ENCODE results near the gene ACACA.

Gene ACACA

GRCh38 chr17:37301288-37301687 is 105.3 kb downstream of the ACACA start:
- Histone ChIP-seq H3K9me3 (ENCODE audit: control insufficient read depth, low read depth, low read length) (no peaks in the 10 kb centered on the region), H3K36me3 (ENCODE audit: control insufficient read depth, low read depth, low read length) (no peaks in the 10 kb centered on the region), H3K4me1 (ENCODE audit: control insufficient read depth, low read depth, low read length) (peaks cover 33% of the 10 kb centered on the region), H3K9ac (ENCODE audit: low read length) (peak overlapping the region; percentile 5), H3K27me3 (ENCODE audit: control insufficient read depth, insufficient read depth, low read length) (no peaks in the 10 kb centered on the region), H3K4me3 (ENCODE audit: low read length) (no peak overlapping the region), H3K27ac (ENCODE audit: low read length) (peak overlapping the region; percentile 80)

- H3K36me3 ChIP-seq (ENCODE audit: control insufficient read depth, low read depth, low read length), result no peaks in the 10 kb centered on the region
- no peak overlapping the region for H3K4me3 ChIP-seq (ENCODE audit: low read length)
- no peaks in the 10 kb centered on the region for H3K27me3 ChIP-seq (ENCODE audit: control insufficient read depth, insufficient read depth, low read length)
- no peaks in the 10 kb centered on the region for H3K9me3 ChIP-seq (ENCODE audit: control insufficient read depth, low read depth, low read length)
- peak overlapping the region; percentile 5 for H3K9ac ChIP-seq (ENCODE audit: low read length)
- peak overlapping the region; percentile 17 for H3K27ac ChIP-seq (ENCODE audit: low read length)
- peaks cover 33% of the 10 kb centered on the region for H3K4me1 ChIP-seq (ENCODE audit: control insufficient read depth, low read depth, low read length)
These were observed 106.0 kb downstream of the ACACA start for GRCh38 chr17:37300683-37301082.

DNA sequence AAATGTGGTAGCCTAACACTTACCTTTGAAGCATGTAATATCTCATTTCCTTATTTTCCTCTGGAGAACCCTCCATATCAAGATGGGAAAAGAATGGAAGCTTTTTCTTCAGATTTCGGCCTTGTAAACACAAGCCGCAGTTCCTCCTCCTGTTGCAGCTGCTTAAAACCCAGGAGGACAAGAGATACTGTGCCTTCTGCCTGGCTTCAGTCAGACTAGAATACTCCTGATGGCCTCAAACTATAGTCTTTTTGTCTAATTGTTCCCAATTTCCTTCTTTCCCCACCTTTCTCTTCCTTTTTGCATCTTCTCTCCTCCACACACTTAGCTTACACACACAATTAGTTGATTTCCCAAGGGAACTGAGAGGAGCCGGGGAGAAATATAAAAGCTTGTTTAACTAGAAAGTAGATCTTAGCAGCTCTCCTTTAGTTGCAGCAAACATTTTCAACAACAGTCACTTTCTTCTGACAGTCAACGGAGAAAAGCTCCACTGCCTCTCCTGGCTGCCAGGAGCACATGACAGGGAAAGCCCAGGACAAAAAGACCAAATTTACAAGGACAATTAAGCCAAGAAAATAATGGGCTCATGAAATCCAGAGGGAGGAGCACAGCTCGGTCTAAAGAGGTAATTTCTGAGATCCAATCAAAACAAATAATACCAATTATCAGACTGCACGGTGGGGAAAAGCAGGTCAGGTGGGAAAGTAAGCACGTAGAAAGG is 107.2 kb downstream of the ACACA start:
- Histone ChIP-seq H3K27ac (ENCODE audit: low read length) (no peak overlapping the region), H3K9ac (ENCODE audit: low read length) (peak overlapping the region; percentile 8), H3K27me3 (ENCODE audit: control insufficient read depth, insufficient read depth, low read length) (no peaks in the 10 kb centered on the region), H3K9me3 (ENCODE audit: control insufficient read depth, low read depth, low read length) (no peaks in the 10 kb centered on the region), H3K4me1 (ENCODE audit: control insufficient read depth, low read depth, low read length) (peaks cover 43% of the 10 kb centered on the region), H3K4me3 (ENCODE audit: low read length) (no peak overlapping the region), H3K36me3 (ENCODE audit: control insufficient read depth, low read depth, low read length) (no peaks in the 10 kb centered on the region)

DNA sequence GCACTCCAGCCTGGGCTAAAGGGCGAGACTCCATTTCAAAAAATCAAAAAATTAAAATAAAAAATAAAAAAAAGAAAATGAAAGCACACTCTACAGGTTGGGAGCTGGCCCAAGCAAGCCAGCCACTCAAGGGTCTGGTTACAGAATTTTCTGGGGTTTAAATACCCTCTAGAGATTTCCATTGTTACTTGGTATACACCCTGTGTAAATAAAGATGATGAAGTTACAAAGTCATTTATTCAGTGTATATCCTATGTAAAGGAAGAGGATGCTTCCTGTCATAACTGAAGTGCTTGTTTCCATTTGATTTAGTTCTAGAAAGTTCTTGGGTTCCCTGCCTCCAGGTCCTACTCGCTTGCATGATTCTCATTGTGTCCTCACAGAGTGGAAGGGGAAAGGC is 110.7 kb downstream of the ACACA start:
- no peak overlapping the region for H3K27ac ChIP-seq (ENCODE audit: low read length)
- no peak overlapping the region for H3K9ac ChIP-seq (ENCODE audit: low read length)
- no peaks in the 10 kb centered on the region for H3K36me3 ChIP-seq (ENCODE audit: control insufficient read depth, low read depth, low read length)
- no peaks in the 10 kb centered on the region for H3K9me3 ChIP-seq (ENCODE audit: control insufficient read depth, low read depth, low read length)
- H3K4me3 ChIP-seq (ENCODE audit: low read length), result no peak overlapping the region
- H3K4me1 ChIP-seq (ENCODE audit: control insufficient read depth, low read depth, low read length), result peaks cover 36% of the 10 kb centered on the region
- no peaks in the 10 kb centered on the region for H3K27me3 ChIP-seq (ENCODE audit: control insufficient read depth, insufficient read depth, low read length)

GRCh38 chr17:37294888-37295287 is 111.7 kb downstream of the ACACA start:
- Histone ChIP-seq H3K27me3 (ENCODE audit: control insufficient read depth, insufficient read depth, low read length) (no peaks in the 10 kb centered on the region), H3K9me3 (ENCODE audit: control insufficient read depth, low read depth, low read length) (no peaks in the 10 kb centered on the region), H3K4me3 (ENCODE audit: low read length) (no peak overlapping the region), H3K9ac (ENCODE audit: low read length) (no peak overlapping the region), H3K4me1 (ENCODE audit: control insufficient read depth, low read depth, low read length) (peaks cover 27% of the 10 kb centered on the region), H3K36me3 (ENCODE audit: control insufficient read depth, low read depth, low read length) (no peaks in the 10 kb centered on the region), H3K27ac (ENCODE audit: low read length) (no peak overlapping the region)

DNA sequence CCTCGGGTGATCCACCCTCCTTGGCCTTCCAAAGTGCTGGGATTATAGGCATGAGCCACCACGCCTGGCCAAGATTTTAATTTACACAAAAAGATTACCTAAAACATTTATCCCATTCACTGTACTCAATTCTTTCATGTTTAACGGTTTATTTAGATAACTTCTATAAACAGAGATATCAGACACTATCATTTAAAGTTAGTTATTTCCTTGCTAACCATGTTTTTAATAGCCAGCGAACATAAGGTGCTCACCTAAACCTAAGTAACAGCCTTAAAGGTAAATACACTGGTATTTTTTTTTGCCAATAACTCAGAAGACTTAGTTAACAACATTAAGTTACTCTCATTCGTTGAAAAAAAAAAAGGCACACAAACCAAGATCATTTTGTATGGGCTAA is 112.9 kb downstream of the ACACA start:
- H3K4me1 ChIP-seq (ENCODE audit: control insufficient read depth, low read depth, low read length), result peaks cover 16% of the 10 kb centered on the region
- no peaks in the 10 kb centered on the region for H3K27me3 ChIP-seq (ENCODE audit: control insufficient read depth, insufficient read depth, low read length)
- no peak overlapping the region for H3K9ac ChIP-seq (ENCODE audit: low read length)
- no peaks in the 10 kb centered on the region for H3K9me3 ChIP-seq (ENCODE audit: control insufficient read depth, low read depth, low read length)
- H3K36me3 ChIP-seq (ENCODE audit: control insufficient read depth, low read depth, low read length), result no peaks in the 10 kb centered on the region
- H3K4me3 ChIP-seq (ENCODE audit: low read length), result no peak overlapping the region
- no peak overlapping the region for H3K27ac ChIP-seq (ENCODE audit: low read length)

- Histone ChIP-seq H3K4me1 (ENCODE audit: control insufficient read depth, low read depth, low read length) (peaks cover 11% of the 10 kb centered on the region), H3K36me3 (ENCODE audit: control insufficient read depth, low read depth, low read length) (no peaks in the 10 kb centered on the region), H3K9me3 (ENCODE audit: control insufficient read depth, low read depth, low read length) (no peaks in the 10 kb centered on the region), H3K27ac (ENCODE audit: low read length) (no peak overlapping the region), H3K9ac (ENCODE audit: low read length) (no peak overlapping the region), H3K4me3 (ENCODE audit: low read length) (no peak overlapping the region), H3K27me3 (ENCODE audit: control insufficient read depth, insufficient read depth, low read length) (no peaks in the 10 kb centered on the region)
These were observed 114.1 kb downstream of the ACACA start for GRCh38 chr17:37292429-37293139.

DNA sequence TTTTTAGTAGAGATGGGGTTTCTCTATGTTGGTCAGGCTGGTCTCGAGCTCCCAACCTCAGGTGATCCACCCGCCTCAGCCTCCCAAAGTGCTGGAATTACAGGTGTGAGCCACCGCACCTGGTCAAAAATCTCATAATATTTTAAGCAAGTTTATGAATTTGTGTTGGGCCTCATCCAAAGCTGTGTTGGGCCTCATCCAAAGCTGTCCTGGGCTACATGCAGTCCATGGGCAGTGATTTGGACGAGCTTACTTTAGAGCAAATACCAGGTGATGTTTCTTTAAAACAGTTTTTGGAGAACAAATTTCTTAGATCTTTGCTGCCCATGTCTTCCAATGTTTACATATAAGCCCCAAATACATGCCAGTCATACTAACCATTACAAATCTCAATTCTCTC is 115.3 kb downstream of the ACACA start:
- Histone ChIP-seq H3K4me1 (ENCODE audit: control insufficient read depth, low read depth, low read length) (peaks cover 11% of the 10 kb centered on the region), H3K36me3 (ENCODE audit: control insufficient read depth, low read depth, low read length) (no peaks in the 10 kb centered on the region)

GRCh38 chr17:37286430-37286829 is 120.2 kb downstream of the ACACA start:
- Histone ChIP-seq H3K36me3 (ENCODE audit: control insufficient read depth, low read depth, low read length) (peaks cover 20% of the 10 kb centered on the region), H3K4me3 (ENCODE audit: low read length) (no peak overlapping the region), H3K9ac (ENCODE audit: low read length) (no peak overlapping the region)

More for the DNA sequence above, 115.3 kb downstream of the ACACA start:
- Histone ChIP-seq H3K27me3 (ENCODE audit: control insufficient read depth, insufficient read depth, low read length) (no peaks in the 10 kb centered on the region), H3K9ac (ENCODE audit: low read length) (no peak overlapping the region), H3K27ac (ENCODE audit: low read length) (no peak overlapping the region), H3K4me3 (ENCODE audit: low read length) (no peak overlapping the region), H3K9me3 (ENCODE audit: control insufficient read depth, low read depth, low read length) (no peaks in the 10 kb centered on the region)

DNA sequence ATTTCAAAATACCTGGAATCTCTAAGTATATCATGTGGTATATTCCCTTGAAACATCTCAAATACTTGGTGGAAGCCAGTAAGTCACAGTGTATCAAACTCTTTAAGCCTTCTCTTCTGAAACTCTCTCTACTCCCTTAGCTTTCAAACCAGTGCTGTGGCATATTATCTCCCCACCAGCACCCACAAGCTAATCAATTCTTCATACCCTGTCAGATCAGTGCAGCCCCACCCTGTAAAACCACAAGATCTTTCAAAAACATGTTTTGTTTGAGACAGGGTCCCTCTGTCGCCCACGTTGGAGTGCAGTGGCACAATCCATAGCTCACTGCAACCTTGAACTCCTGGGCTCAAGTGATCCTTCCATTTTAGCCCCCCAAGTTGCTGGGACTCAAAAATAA is 122.4 kb downstream of the ACACA start:
- H3K9ac ChIP-seq (ENCODE audit: low read length), result no peak overlapping the region
- H3K27ac ChIP-seq (ENCODE audit: low read length), result no peak overlapping the region
- H3K4me1 ChIP-seq (ENCODE audit: control insufficient read depth, low read depth, low read length), result no peaks in the 10 kb centered on the region
- no peak overlapping the region for H3K4me3 ChIP-seq (ENCODE audit: low read length)
- H3K9me3 ChIP-seq (ENCODE audit: control insufficient read depth, low read depth, low read length), result no peaks in the 10 kb centered on the region
- peaks cover 24% of the 10 kb centered on the region for H3K36me3 ChIP-seq (ENCODE audit: control insufficient read depth, low read depth, low read length)
- H3K27me3 ChIP-seq (ENCODE audit: control insufficient read depth, insufficient read depth, low read length), result no peaks in the 10 kb centered on the region

More at GRCh38 chr17:37286430-37286829, 120.2 kb downstream of the ACACA start:
- Histone ChIP-seq H3K27me3 (ENCODE audit: control insufficient read depth, insufficient read depth, low read length) (no peaks in the 10 kb centered on the region), H3K27ac (ENCODE audit: low read length) (no peak overlapping the region), H3K4me1 (ENCODE audit: control insufficient read depth, low read depth, low read length) (no peaks in the 10 kb centered on the region), H3K9me3 (ENCODE audit: control insufficient read depth, low read depth, low read length) (no peaks in the 10 kb centered on the region)

DNA sequence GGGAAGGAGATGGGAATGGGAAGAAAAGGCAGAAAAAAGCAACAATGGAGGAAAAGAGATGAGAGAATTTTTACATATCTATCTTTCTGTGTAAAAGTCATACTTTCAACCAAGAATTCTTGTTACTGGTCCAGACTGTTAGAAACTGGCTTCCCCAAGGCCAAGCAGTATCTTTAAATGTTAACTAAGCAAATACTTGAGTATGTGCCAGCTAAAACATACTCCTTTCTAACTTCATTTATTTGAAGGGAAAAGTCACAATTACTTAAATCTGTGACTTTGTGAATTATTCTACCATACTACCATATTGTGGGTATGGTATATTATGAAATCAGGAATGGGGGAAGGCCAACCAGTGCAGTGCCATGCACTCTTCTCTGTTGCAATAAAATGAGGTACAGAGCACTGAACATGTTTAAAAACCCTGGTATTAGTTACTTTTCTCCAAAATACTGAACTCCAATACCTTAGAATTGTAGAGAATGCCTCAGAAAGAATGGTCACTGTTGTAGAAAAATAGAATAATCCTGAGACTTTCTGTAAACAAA is 123.1 kb downstream of the ACACA start:
- Histone ChIP-seq H3K4me1 (ENCODE audit: control insufficient read depth, low read depth, low read length) (no peaks in the 10 kb centered on the region), H3K4me3 (ENCODE audit: low read length) (no peak overlapping the region), H3K27ac (ENCODE audit: low read length) (no peak overlapping the region), H3K36me3 (ENCODE audit: control insufficient read depth, low read depth, low read length) (peaks cover 24% of the 10 kb centered on the region), H3K27me3 (ENCODE audit: control insufficient read depth, insufficient read depth, low read length) (no peaks in the 10 kb centered on the region), H3K9ac (ENCODE audit: low read length) (no peak overlapping the region), H3K9me3 (ENCODE audit: control insufficient read depth, low read depth, low read length) (no peaks in the 10 kb centered on the region)
